Liver (tissue), 9 donors: ENCODE results near the gene PGM5. TPM values are rescaled to one million over a fixed set of nuclear protein-coding genes. Genes with fewer than 3 reads are reported as not detected.

Experiments used
- DNase-seq: peaks from one replicate; pipeline ENCODE4 v3.0.0-alpha.2; 2017; ENCODE audit warnings: low spot score
- H3K27ac ChIP-seq, 2 donors: one replicate each; pipeline ENCODE4 v1.7.0; 2013; ENCODE audit warnings: inconsistent platforms in 2 of 2, low read length in 2 of 2, control low read depth in 1 of 2, low read depth in 1 of 2, mild to moderate bottlenecking in 1 of 2
- H3K27me3 ChIP-seq, 4 donors: one replicate each; pipeline versions ENCODE4 v1.6.1 to v1.7.0; 2013; ENCODE audit warnings: low read length in 3 of 4, inconsistent platforms in 1 of 4, mild to moderate bottlenecking in 1 of 4, moderate library complexity in 1 of 4; ENCODE audit not compliant: control insufficient read depth in 4 of 4, insufficient read depth in 4 of 4
- H3K36me3 ChIP-seq, 4 donors: one replicate each; pipeline versions ENCODE4 v1.6.1 to v1.7.0; 2013; ENCODE audit warnings: low read length in 3 of 4, mild to moderate bottlenecking in 3 of 4, low read depth in 1 of 4, moderate library complexity in 1 of 4; ENCODE audit not compliant: control insufficient read depth in 4 of 4, insufficient read depth in 3 of 4
- H3K4me1 ChIP-seq, 4 donors: one replicate each; pipeline versions ENCODE4 v1.6.1 to v1.7.0; 2013; ENCODE audit warnings: low read length in 3 of 4, mild to moderate bottlenecking in 3 of 4, moderate library complexity in 1 of 4; ENCODE audit not compliant: control insufficient read depth in 4 of 4, insufficient read depth in 4 of 4
- H3K4me3 ChIP-seq, 3 donors: one replicate each; pipeline versions ENCODE4 v1.6.1 to v1.7.0; 2013; ENCODE audit warnings: low read length in 3 of 3, control low read depth in 1 of 3, low read depth in 1 of 3, mild to moderate bottlenecking in 1 of 3
- H3K9ac ChIP-seq, 2 donors: one replicate each; pipeline ENCODE4 v1.7.0; 2013; ENCODE audit warnings: low read length in 2 of 2, mild to moderate bottlenecking in 2 of 2, moderate library complexity in 2 of 2, control low read depth in 1 of 2, low read depth in 1 of 2
- H3K9me3 ChIP-seq, 4 donors: one replicate each; pipeline versions ENCODE4 v1.6.1 to v1.7.0; 2013; ENCODE audit warnings: low read length in 3 of 4; ENCODE audit not compliant: control insufficient read depth in 4 of 4
- ATF3 ChIP-seq: IDR thresholded peaks from 2 replicates; pipeline ENCODE4 v1.6.1; 2016; ENCODE audit warnings: antibody characterized with exemption
- EGR1 ChIP-seq, 2 donors: IDR thresholded peaks; 2 replicates each; pipeline ENCODE4 v1.6.1; 2016 to 2018; ENCODE audit warnings: antibody characterized with exemption in 2 of 2, low read depth in 2 of 2
- FOXA1 ChIP-seq: IDR thresholded peaks from 2 replicates; pipeline ENCODE4 v1.6.1; 2016; ENCODE audit warnings: antibody characterized with exemption
- FOXA2 ChIP-seq: IDR thresholded peaks from 2 replicates; pipeline ENCODE4 v1.6.1; 2016; ENCODE audit warnings: antibody characterized with exemption
- GABPA ChIP-seq, 2 donors: IDR thresholded peaks in 1 of 2; conservative IDR thresholded peaks in 1 of 2; 2 replicates each; pipeline ENCODE4 v1.6.1; 2016; ENCODE audit warnings: antibody characterized with exemption in 2 of 2, mild to moderate bottlenecking in 1 of 2, moderate library complexity in 1 of 2
- HNF4A ChIP-seq, 2 donors: conservative IDR thresholded peaks; 2 replicates each; pipeline ENCODE4 v1.6.1; 2016; ENCODE audit warnings: antibody characterized with exemption in 2 of 2, mild to moderate bottlenecking in 2 of 2
- HNF4G ChIP-seq: IDR thresholded peaks from 2 replicates; pipeline ENCODE4 v1.6.1; 2016; ENCODE audit warnings: antibody characterized with exemption
- JUND ChIP-seq, 2 donors: IDR thresholded peaks; 2 replicates each; pipeline ENCODE4 v1.6.1; 2016; ENCODE audit warnings: antibody characterized with exemption in 2 of 2
- MAX ChIP-seq: IDR thresholded peaks from 2 replicates; pipeline ENCODE4 v1.6.1; 2016; ENCODE audit warnings: antibody characterized with exemption
- NR2F2 ChIP-seq: IDR thresholded peaks from 2 replicates; pipeline ENCODE4 v1.6.1; 2016; ENCODE audit warnings: antibody characterized with exemption
- RAD21 ChIP-seq, 2 donors: IDR thresholded peaks; 2 replicates each; pipeline ENCODE4 v1.6.1; 2016; ENCODE audit warnings: antibody characterized with exemption in 2 of 2, mild to moderate bottlenecking in 2 of 2
- REST ChIP-seq: IDR thresholded peaks from 2 replicates; pipeline ENCODE4 v1.6.1; 2016; ENCODE audit warnings: antibody characterized with exemption, mild to moderate bottlenecking
- RXRA ChIP-seq, 2 donors: IDR thresholded peaks; 2 replicates each; pipeline ENCODE4 v1.6.1; 2017 to 2018; ENCODE audit warnings: antibody characterized with exemption in 2 of 2, mild to moderate bottlenecking in 1 of 2
- SP1 ChIP-seq: IDR thresholded peaks from 2 replicates; pipeline ENCODE4 v1.6.1; 2018; ENCODE audit warnings: antibody characterized with exemption, mild to moderate bottlenecking
- ZBTB33 ChIP-seq: IDR thresholded peaks from 2 replicates; pipeline ENCODE4 v1.6.1; 2016; ENCODE audit warnings: antibody characterized with exemption
- WGBS: extraction: QIAGEN DNeasy Blood & Tissue Kit; methylation state at CpG from one replicate; pipeline ENCODE4 v1.1.7; 2013; 5-methylcytosine and 5-hydroxymethylcytosine counted together
- polyA plus RNA-seq, 2 donors: library from polyadenylated mRNA; stranded (reverse) in 1 of 2; unstranded in 1 of 2; fragments of 200-250 nt in 1 of 2; fragments of >200 nt in 1 of 2; fragmentation: Nextera tagmentation in 1 of 2; extraction: Ambion mirVana in 1 of 2; gene quantifications; one replicate each; pipeline versions ENCODE4 v1.2.1 to v1.2.3, GENCODE V29; 2013 to 2015
- total RNA-seq, 2 donors: library from RNA; depleted of rRNA; stranded (reverse); fragments of >200 nt; gene quantifications; one replicate each; pipeline ENCODE4 v1.2.3, GENCODE V29; 2014
- donor health status: healthy.
- donor health status: healthy.
- donor health status: healthy.
- donor health status: healthy.
- donor health status: healthy.

PGM5 gene
- total and polyA plus RNA-seq, 4 donors = 0.63 to 8.5 (median 2.2) TPM

- H3K27ac ChIP-seq = peak overlapping the region; percentile 46 to 48
- no peak overlapping the region for H3K4me3 ChIP-seq
- 51% methylated on average over 6 of the region's 6 CpGs for WGBS
- no peak for DNase-seq
- H3K9ac ChIP-seq = no peak overlapping the region
- TF ChIP-seq JUND (IDR thresholded peaks at IDR 0.05) (no peak), RAD21 (IDR thresholded peaks at IDR 0.05) (peak in 1 of 2 donors; percentile 47), MAX (peak; percentile 59), FOXA2 (no peak), HNF4A (conservative IDR thresholded peaks at IDR 0.05) (peak; percentile 35 to 68), GABPA (IDR thresholded peaks at IDR 0.05 in 1 of 2, conservative IDR thresholded peaks at IDR 0.05 in 1 of 2) (peak in 1 of 2 donors; percentile 25), SP1 (peak; percentile 76), HNF4G (peak; percentile 62), RXRA (IDR thresholded peaks at IDR 0.05) (peak in 1 of 2 donors; percentile 26)
- no peaks in the 10 kb centered on the region for H3K36me3 ChIP-seq
- H3K9me3 ChIP-seq = no peaks in the 10 kb centered on the region
- H3K27me3 ChIP-seq = no peaks in the 10 kb centered on the region
- no peaks in the 10 kb centered on the region for H3K4me1 ChIP-seq
Observed at GRCh38 chr9:68546596-68547390, 190.4 kb downstream of the PGM5 start.

- Histone ChIP-seq H3K27me3 (no peaks in the 10 kb centered on the region), H3K4me3 (no peak overlapping the region), H3K27ac (peak overlapping the region; percentile 23 to 46), H3K4me1 (no peaks in the 10 kb centered on the region), H3K36me3 (no peaks in the 10 kb centered on the region), H3K9me3 (no peaks in the 10 kb centered on the region), H3K9ac (no peak overlapping the region)
- DNase-seq = no peak
- TF ChIP-seq SP1 = no peak
- TF ChIP-seq GABPA (IDR thresholded peaks at IDR 0.05 in 1 of 2, conservative IDR thresholded peaks at IDR 0.05 in 1 of 2) = no peak
- TF ChIP-seq FOXA1 = no peak
- no peak for TF ChIP-seq JUND (IDR thresholded peaks at IDR 0.05)
- no peak for TF ChIP-seq RAD21 (IDR thresholded peaks at IDR 0.05)
- TF ChIP-seq FOXA2 = no peak
- TF ChIP-seq HNF4A (conservative IDR thresholded peaks at IDR 0.05) = no peak
- no peak for TF ChIP-seq REST
- no peak for TF ChIP-seq EGR1 (IDR thresholded peaks at IDR 0.05; ENCODE audit: low read depth in 2 of 2)
- no peak for TF ChIP-seq NR2F2
Observed at GRCh38 chr9:68547417-68547816, 191.0 kb downstream of the PGM5 start.

GRCh38 chr9:68548241-68548640 lies 191.8 kb downstream of the PGM5 start:
- H3K4me1 ChIP-seq = no peaks in the 10 kb centered on the region
- TF ChIP-seq ZBTB33 = no peak
- TF ChIP-seq RAD21 (IDR thresholded peaks at IDR 0.05) = no peak
- TF ChIP-seq ATF3 = no peak
- no peaks in the 10 kb centered on the region for H3K36me3 ChIP-seq
- H3K9ac ChIP-seq = no peak overlapping the region
- H3K9me3 ChIP-seq = no peaks in the 10 kb centered on the region
- H3K27me3 ChIP-seq = no peaks in the 10 kb centered on the region
- H3K4me3 ChIP-seq = no peak overlapping the region
- DNase-seq = no peak
- WGBS = 69% methylated on average over 3 of the region's 3 CpGs
- H3K27ac ChIP-seq = peak overlapping the region in 1 of 2 donors; percentile 23
